Ramos (cell line): ENCODE results near the gene HOXC5.

Source experiments
- in situ Hi-C: fragments of 300-500 bp; cut with MboI; formaldehyde crosslinking; loops from one replicate; pipeline ENCODE4 v1.14.3; 2022; ENCODE audit warnings: low sequenced_read_pairs; ENCODE audit not compliant: unreplicated experiment

Gene HOXC5

GRCh38 chr12:54029529-54030441 lies 3.1 kb upstream of the HOXC5 start:
- in situ Hi-C loops: no loop called here

- in situ Hi-C loops: no loop called here
Measured at GRCh38 chr12:54030442-54030801, 2.4 kb upstream of the HOXC5 start.

GRCh38 chr12:54030889-54031471 lies 1.9 kb upstream of the HOXC5 start:
- in situ Hi-C loops: no loop called here

- in situ Hi-C loops: no loop called here
Measured at GRCh38 chr12:54031480-54031879, 1.4 kb upstream of the HOXC5 start.

- in situ Hi-C loops: no loop called here
Measured at GRCh38 chr12:54032086-54032619, 697 bp upstream of the HOXC5 start.

- in situ Hi-C loops: no loop called here
Measured at GRCh38 chr12:54033106-54033979, 493 bp downstream of the HOXC5 start.

GRCh38 chr12:54033980-54034784 lies 1.3 kb downstream of the HOXC5 start:
- in situ Hi-C loops: no loop called here

GRCh38 chr12:54034785-54035310 lies 2.0 kb downstream of the HOXC5 start:
- in situ Hi-C loops: no loop called here

- in situ Hi-C loops: no loop called here
Measured at GRCh38 chr12:54035568-54036264, 2.9 kb downstream of the HOXC5 start.

- in situ Hi-C loops: no loop called here
Measured at GRCh38 chr12:54036620-54037359, 3.9 kb downstream of the HOXC5 start.

- in situ Hi-C loops: no loop called here
Measured at GRCh38 chr12:54037360-54038283, 4.8 kb downstream of the HOXC5 start.

- in situ Hi-C loops: no loop called here
Measured at GRCh38 chr12:54038284-54038870, 5.5 kb downstream of the HOXC5 start.

- in situ Hi-C loops: no loop called here
Measured at GRCh38 chr12:54038871-54039414, 6.1 kb downstream of the HOXC5 start.

- in situ Hi-C loops: loop anchor here (5.0 kb wide), 1 partner anchor 153 kb away; no protein-coding TSS in a partner anchor
Measured at GRCh38 chr12:54039417-54040147, 6.7 kb downstream of the HOXC5 start.

- in situ Hi-C loops: loop anchor here (5.0 kb wide), 1 partner anchor 152 kb away; no protein-coding TSS in a partner anchor
Measured at GRCh38 chr12:54040148-54040494, 7.3 kb downstream of the HOXC5 start.

- in situ Hi-C loops: loop anchor here (5.0 kb wide), 1 partner anchor 152 kb away; no protein-coding TSS in a partner anchor
Measured at GRCh38 chr12:54040648-54041047, 7.8 kb downstream of the HOXC5 start.
